Measurements from ENCODE around the gene RSF1.
"Not testable (repeated sequence)": the region's sequence is repeated elsewhere in the genome, so short reads cannot be mapped to it uniquely, and the experiment has no call there.

Gene RSF1

GRCh38 chr11:77820565-77821348, at the start of gene RSF1, which contains the start of gene AAMDC:
Gene RSF1, minus strand, starts transcription at chr11:77820722. Its CDS starts 8 bp downstream, at chr11:77820714.
Gene AAMDC, plus strand, starts transcription at chr11:77821144. Its CDS starts 21,353 bp downstream, at chr11:77842497.
- DNase-seq (ENCODE audit: low read depth), result peak; percentile 98

GRCh38 chr11:77868744-77869143, 48.2 kb upstream of the RSF1 start:
- no peak for DNase-seq (ENCODE audit: low read depth)

- no peak for DNase-seq (ENCODE audit: low read depth)
Observed at GRCh38 chr11:77866336-77866735, 45.8 kb upstream of the RSF1 start.

- peak; percentile 27 for DNase-seq (ENCODE audit: low read depth)
Observed at GRCh38 chr11:77865805-77866204, 45.3 kb upstream of the RSF1 start.

- DNase-seq (ENCODE audit: low read depth), result not testable (repeated sequence)
Observed at GRCh38 chr11:77861444-77861843, 40.9 kb upstream of the RSF1 start.

GRCh38 chr11:77857906-77858457, 37.5 kb upstream of the RSF1 start:
- DNase-seq (ENCODE audit: low read depth), result not testable (repeated sequence)

GRCh38 chr11:77854838-77855237, 34.3 kb upstream of the RSF1 start:
- DNase-seq (ENCODE audit: low read depth), result no peak

- no peak for DNase-seq (ENCODE audit: low read depth)
Observed at GRCh38 chr11:77851503-77851902, 31.0 kb upstream of the RSF1 start.

- DNase-seq (ENCODE audit: low read depth), result not testable (repeated sequence)
Observed at GRCh38 chr11:77843700-77844099, 23.2 kb upstream of the RSF1 start.

- no peak for DNase-seq (ENCODE audit: low read depth)
Observed at GRCh38 chr11:77842441-77843121, 22.1 kb upstream of the RSF1 start.

- DNase-seq (ENCODE audit: low read depth), result no peak
Observed at GRCh38 chr11:77833302-77833701, 12.8 kb upstream of the RSF1 start.

- no peak for DNase-seq (ENCODE audit: low read depth)
Observed at GRCh38 chr11:77828926-77829325, 8.4 kb upstream of the RSF1 start.

GRCh38 chr11:77823775-77824174, 3.3 kb upstream of the RSF1 start:
- DNase-seq (ENCODE audit: low read depth), result peak; percentile 32

- DNase-seq (ENCODE audit: low read depth), result not testable (repeated sequence)
Observed at GRCh38 chr11:77822126-77822525, 1.6 kb upstream of the RSF1 start.

GRCh38 chr11:77821349-77821851, 878 bp upstream of the RSF1 start:
- DNase-seq (ENCODE audit: low read depth), result peak; percentile 21

GRCh38 chr11:77819921-77820564, 479 bp downstream of the RSF1 start:
- DNase-seq (ENCODE audit: low read depth), result no peak

- peak; percentile 70 for DNase-seq (ENCODE audit: low read depth)
Observed at GRCh38 chr11:77819411-77819920, 1.1 kb downstream of the RSF1 start.

GRCh38 chr11:77815459-77815858, 5.1 kb downstream of the RSF1 start:
- DNase-seq (ENCODE audit: low read depth), result no peak

GRCh38 chr11:77814848-77815247, 5.7 kb downstream of the RSF1 start:
- no peak for DNase-seq (ENCODE audit: low read depth)

- DNase-seq (ENCODE audit: low read depth), result no peak
Observed at GRCh38 chr11:77813256-77813655, 7.3 kb downstream of the RSF1 start.

GRCh38 chr11:77806993-77807392, 13.5 kb downstream of the RSF1 start:
- no peak for DNase-seq (ENCODE audit: low read depth)

GRCh38 chr11:77806415-77806814, 14.1 kb downstream of the RSF1 start:
- DNase-seq (ENCODE audit: low read depth), result no peak

Measured in stromal cell of bone marrow (primary cell).